Endothelial cell of umbilical vein (primary cell): ENCODE results near the gene SLC9C1. TPM values are rescaled to one million over a fixed set of nuclear protein-coding genes. Genes with fewer than 3 reads are reported as not detected.
A peak's percentile ranks its signal among the peaks of the same experiment; 100 is the strongest.

Source experiments
- BruUV-seq: library from RNA; stranded (reverse); fragments of 400-500 nt; replicated peaks from 2 replicates; lab custom pipeline; 2021; lab: Mats Ljungman, UMichigan
- CTCF ChIA-PET: fragments of 300-600, 350-600 bp; sonication (Branson Sonifier 250); formaldehyde crosslinking; loops from one replicate; lab custom pipeline; 2021; ENCODE audit warnings: antibody characterized with exemption, inconsistent platforms; lab: Charles Lee
- POLR2A ChIA-PET: fragments of 300-600, 350-600 bp; sonication (Branson Sonifier 250); formaldehyde crosslinking; loops from one replicate; lab custom pipeline; 2021; ENCODE audit warnings: antibody characterized with exemption, inconsistent platforms; lab: Charles Lee
- DNase-seq: peaks from one replicate; pipeline ENCODE4 v3.0.0-alpha.2; 2011; ENCODE audit warnings: low read depth, low spot score
- FAIRE-seq: peaks from 2 replicates; lab custom pipeline; 2011; peaks lifted over from hg19 to GRCh38; lab: Jason Lieb, UNC
- H2AFZ ChIP-seq: 2 replicates; pipeline ENCODE4 v1.6.0; 2012; ENCODE audit warnings: low read depth, low read length, control low read depth, inconsistent platforms
- H3K27ac ChIP-seq: 2 replicates; pipeline ENCODE4 v1.5.1; 2011; ENCODE audit warnings: low read depth, mild to moderate bottlenecking, control low read depth, low read length, moderate library complexity; ENCODE audit not compliant: insufficient read depth
- H3K27me3 ChIP-seq, 2 experiments: 2 replicates each; pipeline versions ENCODE4 v1.6.0 to v1.6.1; 2011; ENCODE audit warnings: low read length in 2 of 2, mixed read lengths in 1 of 2; ENCODE audit not compliant: control insufficient read depth in 2 of 2, insufficient read depth in 2 of 2
- H3K36me3 ChIP-seq, 2 experiments: 2 replicates in 1 of 2; 3 replicates in 1 of 2; pipeline ENCODE4 v1.5.1; 2011; ENCODE audit warnings: low read length in 2 of 2, mild to moderate bottlenecking in 1 of 2, moderate library complexity in 1 of 2; ENCODE audit not compliant: control insufficient read depth in 2 of 2, insufficient read depth in 2 of 2; ENCODE audit errors: extremely low read depth in 1 of 2
- H3K4me1 ChIP-seq: 3 replicates; pipeline ENCODE4 v1.5.1; 2011; ENCODE audit warnings: mild to moderate bottlenecking, low read length; ENCODE audit not compliant: control insufficient read depth, insufficient read depth; ENCODE audit errors: extremely low read depth
- H3K4me2 ChIP-seq: 2 replicates; pipeline ENCODE4 v1.6.1; 2011; ENCODE audit warnings: low read length, control low read depth, mixed read lengths; ENCODE audit not compliant: insufficient read depth
- H3K4me3 ChIP-seq, 3 experiments: fragments of 200-600 bp in 1 of 3; sonication (generic), shearing (Covaris generic) in 1 of 3; replicated peaks in 1 of 3; 2 replicates each; pipeline ENCODE4 v1.5.1; 2011 to 2016; ENCODE audit warnings: control low read depth in 3 of 3, low read length in 3 of 3, mild to moderate bottlenecking in 2 of 3, inconsistent platforms in 1 of 3, low read depth in 1 of 3, moderate library complexity in 1 of 3; ENCODE audit not compliant: insufficient read depth in 1 of 3
- H3K79me2 ChIP-seq: 2 replicates; pipeline ENCODE4 v1.6.0; 2012; ENCODE audit warnings: low read length, inconsistent platforms; ENCODE audit not compliant: control insufficient read depth, insufficient read depth
- H3K9ac ChIP-seq: replicated peaks from 2 replicates; pipeline ENCODE3; 2011; ENCODE audit warnings: low read length, control low read depth; ENCODE audit not compliant: insufficient read depth; ENCODE audit errors: extremely low read depth
- H3K9me1 ChIP-seq: replicated peaks from 3 replicates; pipeline ENCODE4 v1.6.0; 2011; ENCODE audit warnings: mild to moderate bottlenecking, low read length; ENCODE audit not compliant: control insufficient read depth, insufficient read depth; ENCODE audit errors: extremely low read depth
- H3K9me3 ChIP-seq: replicated peaks from 2 replicates; pipeline ENCODE4 v1.5.1; 2012; ENCODE audit warnings: low read length, inconsistent platforms; ENCODE audit not compliant: control insufficient read depth, insufficient read depth
- H4K20me1 ChIP-seq: replicated peaks from 2 replicates; pipeline ENCODE3; 2011; ENCODE audit warnings: mild to moderate bottlenecking, low read length; ENCODE audit not compliant: control insufficient read depth, insufficient read depth; ENCODE audit errors: extremely low read depth
- EZH2 ChIP-seq: IDR thresholded peaks from 2 replicates; pipeline ENCODE4 v1.6.1; 2012; ENCODE audit warnings: borderline replicate concordance, low read depth, mild to moderate bottlenecking, moderate library complexity, low read length, inconsistent platforms; ENCODE audit not compliant: severe bottlenecking
- JUN ChIP-seq: IDR thresholded peaks from 2 replicates; pipeline ENCODE4 v1.6.1; 2011; ENCODE audit warnings: borderline replicate concordance, low read depth; ENCODE audit not compliant: insufficient read length, insufficient read depth
- MYC ChIP-seq: IDR thresholded peaks from one replicate; pipeline ENCODE4 v1.6.1; 2011; ENCODE audit warnings: mild to moderate bottlenecking, low read depth, low read length
- POLR2AphosphoS5 ChIP-seq: IDR thresholded peaks from 2 replicates; pipeline ENCODE4 v1.6.1; 2012; ENCODE audit warnings: low read depth, mild to moderate bottlenecking, control low read depth, low read length, moderate library complexity; ENCODE audit not compliant: insufficient read depth
- dilution Hi-C: fragments of 300-500 bp; cut with MboI; formaldehyde crosslinking; loops from one replicate; pipeline ENCODE4 v1.15.0; 2019; ENCODE audit warnings: low sequenced_read_pairs; ENCODE audit not compliant: extremely low pct_ligation_motif_present
- intact Hi-C: fragments of 100-400 bp; cut with micrococcal nuclease; formaldehyde crosslinking; loops from one replicate; pipeline ENCODE4 v1.10.0; 2022
- polyA plus RNA-seq, 4 experiments: library from polyadenylated mRNA; depleted of rRNA in 3 of 4; stranded (reverse) in 3 of 4; unstranded in 1 of 4; fragments of >200 nt; gene quantifications; 2 replicates each; pipeline versions ENCODE4 v1.2.1 to v1.2.3, GENCODE V29; 2011 to 2012; ENCODE audit warnings: missing spikeins in 1 of 4
- total RNA-seq: library from RNA; stranded (reverse); gene quantifications from 2 replicates; pipeline ENCODE4 v1.2.3, GENCODE V29; 2021
- TF ChIP-seq, protein P1 (sequence below), 2 donors: IDR thresholded peaks; 1 replicate in 1 of 2; 2 replicates in 1 of 2; pipeline ENCODE4 v1.5.1; 2011; ENCODE audit warnings: low read length in 2 of 2, mild to moderate bottlenecking in 2 of 2, moderate library complexity in 2 of 2, control low read depth in 1 of 2, inconsistent platforms in 1 of 2, low read depth in 1 of 2; ENCODE audit not compliant: insufficient read depth in 1 of 2; ENCODE audit errors: extremely low read depth in 1 of 2

The SLC9C1 gene
- total and polyA plus RNA-seq, 2 donors (not counting 3 experiments of a cell fraction or from before 2014, with no cell fraction given), result not detected

DNA sequence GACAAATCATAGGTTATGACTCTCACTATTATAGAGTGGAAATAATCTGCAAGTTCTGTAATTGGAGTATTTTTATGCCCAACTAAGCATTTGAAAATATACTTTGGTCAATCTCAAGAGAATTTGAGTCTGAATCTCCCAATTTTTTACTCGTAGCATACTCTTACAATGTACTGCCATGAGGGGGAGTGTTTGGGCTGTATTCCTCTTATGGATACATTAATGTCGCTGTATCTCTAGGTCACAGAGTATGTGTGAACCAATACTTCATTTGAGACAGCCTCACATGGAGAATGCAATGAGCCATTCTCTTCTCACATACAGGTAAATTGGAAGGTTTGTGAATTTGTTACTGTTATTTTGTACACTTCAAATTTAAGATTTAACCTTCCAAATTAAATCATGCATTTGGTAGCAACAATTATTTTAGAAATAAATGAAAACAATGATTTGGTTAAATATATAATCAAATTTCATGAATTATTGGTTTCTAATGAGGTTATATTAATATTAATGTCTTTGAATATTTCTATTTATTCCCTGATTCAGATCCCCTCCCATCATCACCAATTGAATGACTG, 33.4 kb upstream of the SLC9C1 start:
- Histone ChIP-seq H3K36me3 (no peaks in the 10 kb centered on the region), H4K20me1 (no peaks in the 10 kb centered on the region), H2AFZ (no peak overlapping the region), H3K4me1 (no peaks in the 10 kb centered on the region), H3K79me2 (no peaks in the 10 kb centered on the region), H3K9me1 (no peaks in the 10 kb centered on the region), H3K27ac (no peak overlapping the region), H3K9ac (no peak overlapping the region), H3K4me2 (no peak overlapping the region), H3K27me3 (peaks cover 0 to 2% of the 10 kb centered on the region in 2 experiments), H3K4me3 (no peak overlapping the region), H3K9me3 (no peaks in the 10 kb centered on the region)
- BruUV-seq, result no TSS peak
- dilution Hi-C loops (no loop called here), intact Hi-C loops (loop anchor here (1.0 to 10.0 kb wide), 5 partner anchors 34 to 213 kb away; no protein-coding TSS in a partner anchor)
- CTCF ChIA-PET, result interaction anchor here (0.7 to 1.9 kb wide), 18 partner anchors 14 to 216 kb away, joined by 3 to 27 read pairs (median 6); partner anchors contain the start of gene SLC9C1
- DNase-seq (peak; percentile 79), FAIRE-seq (peak; percentile 70)
- no peak for TF ChIP-seq JUN
- TF ChIP-seq, protein P1, sequence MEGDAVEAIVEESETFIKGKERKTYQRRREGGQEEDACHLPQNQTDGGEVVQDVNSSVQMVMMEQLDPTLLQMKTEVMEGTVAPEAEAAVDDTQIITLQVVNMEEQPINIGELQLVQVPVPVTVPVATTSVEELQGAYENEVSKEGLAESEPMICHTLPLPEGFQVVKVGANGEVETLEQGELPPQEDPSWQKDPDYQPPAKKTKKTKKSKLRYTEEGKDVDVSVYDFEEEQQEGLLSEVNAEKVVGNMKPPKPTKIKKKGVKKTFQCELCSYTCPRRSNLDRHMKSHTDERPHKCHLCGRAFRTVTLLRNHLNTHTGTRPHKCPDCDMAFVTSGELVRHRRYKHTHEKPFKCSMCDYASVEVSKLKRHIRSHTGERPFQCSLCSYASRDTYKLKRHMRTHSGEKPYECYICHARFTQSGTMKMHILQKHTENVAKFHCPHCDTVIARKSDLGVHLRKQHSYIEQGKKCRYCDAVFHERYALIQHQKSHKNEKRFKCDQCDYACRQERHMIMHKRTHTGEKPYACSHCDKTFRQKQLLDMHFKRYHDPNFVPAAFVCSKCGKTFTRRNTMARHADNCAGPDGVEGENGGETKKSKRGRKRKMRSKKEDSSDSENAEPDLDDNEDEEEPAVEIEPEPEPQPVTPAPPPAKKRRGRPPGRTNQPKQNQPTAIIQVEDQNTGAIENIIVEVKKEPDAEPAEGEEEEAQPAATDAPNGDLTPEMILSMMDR (IDR thresholded peaks at IDR 0.05; ENCODE audit: extremely low read depth in 1 of 2, insufficient read depth in 1 of 2, low read depth in 1 of 2, low read length in 2 of 2), result peak; percentile 34 to 53
- TF ChIP-seq POLR2AphosphoS5, result no peak
- no peak for TF ChIP-seq EZH2
- no peak for TF ChIP-seq MYC
- POLR2A ChIA-PET, result no interaction called here
